K562 (cell line): ENCODE results near the gene FBN3. TPM values are rescaled to one million over a fixed set of nuclear protein-coding genes. Genes with fewer than 3 reads are reported as not detected.

ENCODE experiments used
- ATAC-seq: fragments of 200-7000 bp; cut with Tn5 transposase; 3 replicates; pipeline ENCODE4 v1.9.1; 2020; ENCODE audit warnings: moderate library complexity
- BruUV-seq: library from RNA; stranded (reverse); fragments of 400-500 nt; replicated peaks from 2 replicates; lab custom pipeline; 2021; lab: Mats Ljungman, UMichigan
- CTCF ChIA-PET: fragments of 300-600 bp; formaldehyde crosslinking; extraction: SDS; loops from one replicate; lab custom pipeline; 2021; ENCODE audit warnings: low intra/inter-chr PET ratio; lab: Yijun Ruan, JAX
- POLR2A ChIA-PET: fragments of 300-600, 350-650 bp; sonication (Branson Sonifier 250); formaldehyde crosslinking; extraction: SDS; loops from one replicate; lab custom pipeline; 2021; ENCODE audit warnings: antibody characterized with exemption, inconsistent platforms; lab: Yijun Ruan, JAX
- DNase-seq, 4 experiments: peaks; one replicate each; pipeline versions ENCODE4 v3.0.0 to v3.0.0-alpha.2; 2011 to 2018; ENCODE audit warnings: low spot score in 3 of 4, mixed read lengths in 3 of 4; ENCODE audit errors: extremely low read depth in 1 of 4
- FAIRE-seq: peaks from 2 replicates; lab custom pipeline; 2011; peaks lifted over from hg19 to GRCh38; lab: Jason Lieb, UNC
- H2AFZ ChIP-seq: 2 replicates; pipeline ENCODE4 v1.6.0; 2011; ENCODE audit warnings: low read depth, low read length, control low read depth, inconsistent platforms
- H3K27ac ChIP-seq: fragments of 200-600 bp; 3 replicates; pipeline ENCODE4 v1.8.0; 2011; ENCODE audit warnings: low read depth, mild to moderate bottlenecking, control low read depth, inconsistent platforms, low read length, moderate library complexity, mixed read lengths; ENCODE audit errors: extremely low read depth
- H3K27me3 ChIP-seq, 2 experiments: fragments of 300-600 bp in 1 of 2; 2 replicates in 1 of 2; 3 replicates in 1 of 2; pipeline versions ENCODE4 v1.6.0 to v1.8.0; 2011; ENCODE audit warnings: inconsistent platforms in 2 of 2, low read length in 2 of 2, mild to moderate bottlenecking in 1 of 2, mixed read lengths in 1 of 2, moderate library complexity in 1 of 2; ENCODE audit not compliant: control insufficient read depth in 2 of 2, insufficient read depth in 2 of 2
- H3K36me3 ChIP-seq: fragments of 300-600 bp; 3 replicates; pipeline ENCODE4 v1.8.0; 2011; ENCODE audit warnings: mild to moderate bottlenecking, low read length, inconsistent platforms; ENCODE audit not compliant: control insufficient read depth, insufficient read depth
- H3K4me1 ChIP-seq, 2 experiments: fragments of 200-600 bp in 1 of 2; replicated peaks in 1 of 2; 2 replicates in 1 of 2; 3 replicates in 1 of 2; pipeline versions ENCODE4 v1.5.1 to v1.8.0; 2011; ENCODE audit warnings: inconsistent platforms in 2 of 2, low read length in 2 of 2, mild to moderate bottlenecking in 1 of 2, mixed read lengths in 1 of 2, moderate library complexity in 1 of 2; ENCODE audit not compliant: control insufficient read depth in 2 of 2, insufficient read depth in 2 of 2
- H3K4me2 ChIP-seq: 2 replicates; pipeline ENCODE4 v1.6.1; 2011; ENCODE audit warnings: low read length, control low read depth, inconsistent platforms, mixed read lengths; ENCODE audit not compliant: insufficient read depth
- H3K4me3 ChIP-seq: fragments of 200-600 bp; sonication (generic), shearing (Covaris generic); 2 replicates; pipeline ENCODE4 v1.5.1; 2016; ENCODE audit warnings: control low read depth, inconsistent platforms
- H3K79me2 ChIP-seq: fragments of 200-600 bp; 3 replicates; pipeline ENCODE4 v1.8.0; 2011; ENCODE audit warnings: low read length, inconsistent platforms; ENCODE audit not compliant: control insufficient read depth, insufficient read depth
- H3K9ac ChIP-seq, 2 experiments: 2 replicates each; pipeline versions ENCODE4 v1.6.0 to v1.6.1; 2011; ENCODE audit warnings: low read depth in 2 of 2, low read length in 2 of 2, control low read depth in 1 of 2, inconsistent platforms in 1 of 2, mild to moderate bottlenecking in 1 of 2, mixed read lengths in 1 of 2; ENCODE audit not compliant: insufficient read depth in 1 of 2
- H3K9me1 ChIP-seq: one replicate; pipeline ENCODE4 v1.6.0; 2011; ENCODE audit warnings: inconsistent platforms, mild to moderate bottlenecking, low read length, moderate library complexity; ENCODE audit not compliant: control insufficient read depth, insufficient read depth
- H3K9me3 ChIP-seq: replicated peaks from 2 replicates; pipeline ENCODE4 v1.5.1; 2011; ENCODE audit warnings: low read depth, low read length, inconsistent platforms; ENCODE audit not compliant: control insufficient read depth, insufficient read depth
- H4K20me1 ChIP-seq: replicated peaks from 2 replicates; pipeline ENCODE4 v1.6.1; 2011; ENCODE audit warnings: low read length, inconsistent platforms, mixed read lengths; ENCODE audit not compliant: control insufficient read depth, insufficient read depth
- ATF3 ChIP-seq, 2 experiments: fragments of 450-650 bp in 1 of 2; sonication (generic) in 1 of 2; formaldehyde crosslinking in 1 of 2; IDR thresholded peaks in 1 of 2; conservative IDR thresholded peaks in 1 of 2; 2 replicates each; pipeline versions ENCODE4 v1.6.1 to v1.8.1; 2016 to 2023; ENCODE audit warnings: mild to moderate bottlenecking in 2 of 2, moderate library complexity in 2 of 2, inconsistent platforms in 1 of 2, missing genetic modification reagents in 1 of 2
- E2F6 ChIP-seq, 2 experiments: IDR thresholded peaks; 2 replicates each; pipeline ENCODE4 v1.6.1; 2011; ENCODE audit warnings: borderline replicate concordance in 1 of 2, control low read depth in 1 of 2, low read depth in 1 of 2, low read length in 1 of 2, mild to moderate bottlenecking in 1 of 2, mixed read lengths in 1 of 2, moderate library complexity in 1 of 2; ENCODE audit not compliant: insufficient read depth in 1 of 2, insufficient read length in 1 of 2, poor library complexity in 1 of 2, severe bottlenecking in 1 of 2; ENCODE audit errors: extremely low read depth in 1 of 2
- ERF ChIP-seq: fragments of 450-650 bp; formaldehyde crosslinking; IDR thresholded peaks from 2 replicates; pipeline ENCODE4 v1.4.0; 2020; ENCODE audit warnings: mild to moderate bottlenecking, mixed read lengths
- NR1H2 ChIP-seq: sonication (generic); formaldehyde crosslinking; IDR thresholded peaks from 2 replicates; pipeline ENCODE4 v1.4.0; 2020; ENCODE audit warnings: mild to moderate bottlenecking, missing genetic modification reagents
- RAD51 ChIP-seq: fragments of 450-650 bp; IDR thresholded peaks from 2 replicates; pipeline ENCODE4 v1.7.1; 2016; ENCODE audit warnings: low read depth, mild to moderate bottlenecking, borderline replicate concordance
- RBM17 ChIP-seq: fragments of 200-400 bp; formaldehyde crosslinking; IDR thresholded peaks from 2 replicates; pipeline ENCODE4 v1.6.1; 2017; ENCODE audit warnings: low read depth, mild to moderate bottlenecking, low read length, borderline replicate concordance
- STAT6 ChIP-seq: sonication (generic); formaldehyde crosslinking; IDR thresholded peaks from 2 replicates; pipeline ENCODE4 v1.8.1; 2023; ENCODE audit warnings: mild to moderate bottlenecking, missing genetic modification reagents
- ZNF217 ChIP-seq: sonication (generic); formaldehyde crosslinking; IDR thresholded peaks from 2 replicates; pipeline ENCODE4 v1.8.0; 2022; ENCODE audit warnings: mild to moderate bottlenecking, missing genetic modification reagents
- ZNF277 ChIP-seq: fragments of 250-450 bp; sonication (Bioruptor Pico); IDR thresholded peaks from 2 replicates; pipeline ENCODE4 v1.8.0; 2022; ENCODE audit warnings: inconsistent platforms, mild to moderate bottlenecking, moderate library complexity, borderline replicate concordance
- ZNF431 ChIP-seq: sonication (generic); formaldehyde crosslinking; IDR thresholded peaks from 2 replicates; pipeline ENCODE4 v1.8.0; 2022; ENCODE audit warnings: mild to moderate bottlenecking, missing genetic modification reagents
- ZNF449 ChIP-seq: fragments of 250-450 bp; sonication (Bioruptor Pico); IDR thresholded peaks from 2 replicates; pipeline ENCODE4 v1.8.0; 2022; ENCODE audit warnings: moderate library complexity, mild to moderate bottlenecking, inconsistent platforms
- WGBS: fragments of 100-300 bp; shearing (Covaris generic); methylation state at CpG from one replicate; pipeline ENCODE4 v1.1.6; 2016; ENCODE audit warnings: low coverage, mixed read lengths; ENCODE audit not compliant: insufficient coverage; ENCODE audit errors: missing lambda C conversion rate; 5-methylcytosine and 5-hydroxymethylcytosine counted together
- in situ Hi-C: fragments of 300-500 bp; cut with MboI; formaldehyde crosslinking; loops from 4 replicates; pipeline ENCODE4 v1.15.0; 2018; ENCODE audit warnings: inconsistent platforms, mixed read lengths
- intact Hi-C: fragments of 100-400 bp; cut with micrococcal nuclease; formaldehyde crosslinking; loops from 2 replicates; pipeline ENCODE4 v1.14.2; 2022
- polyA plus RNA-seq, 8 experiments: library from polyadenylated mRNA; depleted of rRNA in 4 of 8; stranded (reverse) in 5 of 8; unstranded in 3 of 8; fragments of >200 nt; fragmentation: Nextera tagmentation in 2 of 8; fragmentation: Illumina TruSeq in 1 of 8; extraction: Ambion mirVana in 2 of 8; extraction: Trizol in 1 of 8; gene quantifications; 2 replicates each; pipeline versions ENCODE4 v1.2.1 to v1.2.3, GENCODE V29; 2011 to 2014; ENCODE audit warnings: inconsistent platforms in 1 of 8, missing spikeins in 1 of 8
- total RNA-seq, 7 experiments: library from RNA; depleted of rRNA in 6 of 7; stranded (reverse); fragments of >200 nt in 6 of 7; fragmentation: Illumina TruSeq in 2 of 7; extraction: Trizol in 2 of 7; gene quantifications; 2 replicates each; pipeline versions ENCODE4 v1.2.1 to v1.2.3, GENCODE V29; 2011 to 2021; ENCODE audit warnings: low replicate concordance in 1 of 7

The FBN3 gene
- total and polyA plus RNA-seq, 9 of the 15 experiments (the other 6 are each of a cell fraction or from before 2014, with no cell fraction given): under 0.01 to 0.29 (median 0.01) TPM; not detected in 4

- Histone ChIP-seq H3K27ac (no peak overlapping the region), H3K4me3 (no peak overlapping the region), H3K9me1 (peaks cover 2% of the 10 kb centered on the region), H3K36me3 (no peaks in the 10 kb centered on the region), H3K4me1 (peaks cover 0 to 5% of the 10 kb centered on the region in 2 experiments; a peak in 1 of 5 replicates), H3K9ac (no peak overlapping the region), H3K79me2 (no peaks in the 10 kb centered on the region), H2AFZ (no peak overlapping the region), H3K9me3 (no peaks in the 10 kb centered on the region), H3K4me2 (no peak overlapping the region), H3K27me3 (peaks cover 41 to 64% of the 10 kb centered on the region in 2 experiments), H4K20me1 (0 out of 2 replicates have a peak, but pooled peaks cover 13% of the 10 kb centered on the region)
- intact Hi-C loops (no loop called here), in situ Hi-C loops (no loop called here)
- DNase-seq: no peak
- 4% methylated on average over 5 of the region's 5 CpGs for WGBS
- no peak for FAIRE-seq
- ChIA-PET POLR2A (interaction anchor here (0.7 kb wide), 1 partner anchor 25 kb away, joined by 3 read pairs; no protein-coding TSS in a partner anchor), CTCF (no interaction called here)
- no peak for ATAC-seq
- no TSS peak for BruUV-seq
- TF ChIP-seq ZNF277 (no peak), ATF3 (IDR thresholded peaks at IDR 0.05) (peak; percentile 54; the same call in 1 of the 2 replicates), ATF3 (CRISPR knock-in tag; conservative IDR thresholded peaks at IDR 0.05) (no peak), RAD51 (no peak), RBM17 (no peak), ZNF217 (no peak), ZNF431 (no peak), ZNF449 (no peak), ERF (CRISPR knock-in tag) (no peak), E2F6 (IDR thresholded peaks at IDR 0.05; ENCODE audit: borderline replicate concordance in 1 of 2, extremely low read depth in 1 of 2, insufficient read depth in 1 of 2, insufficient read length in 1 of 2, low read depth in 1 of 2, low read length in 1 of 2, poor library complexity in 1 of 2, severe bottlenecking in 1 of 2) (no peak), STAT6 (CRISPR knock-in tag) (no peak), NR1H2 (CRISPR knock-in tag) (no peak)
Measured at GRCh38 chr19:8113017-8113416, 36.4 kb downstream of the FBN3 start.
